Measurements from ENCODE around the gene TEX11. TPM values are rescaled to one million over a fixed set of nuclear protein-coding genes. Genes with fewer than 3 reads are reported as not detected.
A peak's percentile ranks its signal among the peaks of the same experiment; 100 is the strongest.

TEX11 gene
- total RNA-seq, 2 donors from 2014 or later = 0.26 to 0.66 TPM

GRCh38 chrX:70485466-70485865 is 423.0 kb downstream of the TEX11 start:
- Histone ChIP-seq H3K27ac (peak overlapping the region in 3 of 4 donors; percentile 25 to 37 (median 31)), H3K27me3 (no peaks in the 10 kb centered on the region), H3K4me3 (no peak overlapping the region), H3K9me3 (no peaks in the 10 kb centered on the region), H3K36me3 (replicated peaks in 1 of 2; ENCODE audit: insufficient read depth in 1 of 2, low read depth in 2 of 2) (no peaks in the 10 kb centered on the region), H3K4me1 (peaks cover 42% of the 10 kb centered on the region)
- no peak for DNase-seq
- no peak for ATAC-seq
- TF ChIP-seq POLR2A (IDR thresholded peaks at IDR 0.05) = no peak
- no peak for TF ChIP-seq CTCF (IDR thresholded peaks at IDR 0.05)
- 28 to 29% methylated on average over 7 of the region's 7 CpGs for WGBS, 2 donors
- intact Hi-C loops (cut with DNase I) = no loop called here

- intact Hi-C loops (cut with DNase I) = no loop called here
- Histone ChIP-seq H3K9me3 (no peaks in the 10 kb centered on the region), H3K27ac (peak overlapping the region; percentile 55 to 92 (median 79)), H3K4me3 (no peak overlapping the region), H3K4me1 (peaks cover 74% of the 10 kb centered on the region), H3K27me3 (no peaks in the 10 kb centered on the region), H3K36me3 (replicated peaks in 1 of 2; ENCODE audit: insufficient read depth in 1 of 2, low read depth in 2 of 2) (no peaks in the 10 kb centered on the region)
- WGBS, 2 donors = 88% methylated on average over 2 of the region's 2 CpGs; no CpG with 5 or more reads in 1 of the 2 donors
- DNase-seq = no peak
- TF ChIP-seq POLR2A (IDR thresholded peaks at IDR 0.05) (no peak), CTCF (IDR thresholded peaks at IDR 0.05) (no peak)
- no peak for ATAC-seq
These were observed 426.2 kb downstream of the TEX11 start for GRCh38 chrX:70482300-70482699.

- intact Hi-C loops (cut with DNase I) = no loop called here
- 8 to 19% methylated on average over 7 to 8 of the region's 8 CpGs for WGBS, 2 donors
- H3K27ac ChIP-seq = peak overlapping the region; percentile 55 to 92 (median 79)
These were observed 426.8 kb downstream of the TEX11 start for GRCh38 chrX:70481471-70482270.

GRCh38 chrX:70480660-70481018 is 427.9 kb downstream of the TEX11 start:
- peak overlapping the region; percentile 55 to 92 (median 79) for H3K27ac ChIP-seq
- H3K4me1 ChIP-seq = peaks cover 88% of the 10 kb centered on the region
- H3K27me3 ChIP-seq = no peaks in the 10 kb centered on the region
- no peaks in the 10 kb centered on the region for H3K36me3 ChIP-seq (replicated peaks in 1 of 2; ENCODE audit: insufficient read depth in 1 of 2, low read depth in 2 of 2)
- DNase-seq (no peak), ATAC-seq (no peak)
- no peak for TF ChIP-seq CTCF (IDR thresholded peaks at IDR 0.05)
- TF ChIP-seq POLR2A (IDR thresholded peaks at IDR 0.05) = no peak
- no peaks in the 10 kb centered on the region for H3K9me3 ChIP-seq
- H3K4me3 ChIP-seq = no peak overlapping the region
- WGBS, 2 donors = 15 to 34% methylated on average over 6 to 9 of the region's 9 CpGs
- intact Hi-C loops (cut with DNase I) = no loop called here

More at GRCh38 chrX:70481471-70482270, 426.8 kb downstream of the TEX11 start:
- DNase-seq (peak in 1 of 4 donors; percentile 21), ATAC-seq (no peak)
- peaks cover 80% of the 10 kb centered on the region for H3K4me1 ChIP-seq
- no peak for TF ChIP-seq POLR2A (IDR thresholded peaks at IDR 0.05)
- TF ChIP-seq CTCF (IDR thresholded peaks at IDR 0.05) = no peak
- H3K27me3 ChIP-seq = no peaks in the 10 kb centered on the region
- no peaks in the 10 kb centered on the region for H3K36me3 ChIP-seq (replicated peaks in 1 of 2; ENCODE audit: insufficient read depth in 1 of 2, low read depth in 2 of 2)
- H3K4me3 ChIP-seq = no peak overlapping the region
- H3K9me3 ChIP-seq = no peaks in the 10 kb centered on the region

Data from body of pancreas (tissue), 4 donors.